HTR-8/SVneo (cell line): Measurements from ENCODE around the gene PITPNM2.

ENCODE experiments used
- DNase-seq: peaks from one replicate; pipeline ENCODE4 v3.0.0; 2011; ENCODE audit warnings: low spot score, mixed read lengths; ENCODE audit not compliant: insufficient read length
- FAIRE-seq: peaks from 2 replicates; lab custom pipeline; 2011; peaks lifted over from hg19 to GRCh38; lab: Jason Lieb, UNC

The PITPNM2 gene

GRCh38 chr12:123150744-123151456 lies at the start of gene PITPNM2:
Gene PITPNM2 (minus strand): TSS chr12:123151090. CDS start chr12:123034590, 116,500 bp downstream.
- DNase-seq (no peak), FAIRE-seq (no peak)

DNA sequence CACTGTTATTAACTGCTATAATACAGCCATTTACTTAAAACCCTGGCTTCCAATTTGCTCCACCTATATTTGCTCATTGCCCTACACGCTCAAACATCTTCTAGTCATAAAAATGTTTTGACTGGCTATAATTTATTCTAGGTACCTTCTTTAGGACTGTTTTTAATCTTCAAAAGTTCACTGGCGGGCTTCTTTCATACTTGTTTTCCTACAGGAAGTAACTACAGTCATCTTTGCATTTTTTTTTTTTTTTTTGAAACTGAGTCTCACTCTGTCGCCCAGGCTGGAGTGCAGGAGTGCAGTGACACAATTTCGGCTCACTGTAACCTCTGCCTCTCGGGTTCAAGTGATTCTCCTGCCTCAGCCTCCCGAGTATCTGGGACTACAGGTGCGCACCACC lies 49.5 kb upstream of the PITPNM2 start:
- FAIRE-seq (no peak), DNase-seq (no peak)

DNA sequence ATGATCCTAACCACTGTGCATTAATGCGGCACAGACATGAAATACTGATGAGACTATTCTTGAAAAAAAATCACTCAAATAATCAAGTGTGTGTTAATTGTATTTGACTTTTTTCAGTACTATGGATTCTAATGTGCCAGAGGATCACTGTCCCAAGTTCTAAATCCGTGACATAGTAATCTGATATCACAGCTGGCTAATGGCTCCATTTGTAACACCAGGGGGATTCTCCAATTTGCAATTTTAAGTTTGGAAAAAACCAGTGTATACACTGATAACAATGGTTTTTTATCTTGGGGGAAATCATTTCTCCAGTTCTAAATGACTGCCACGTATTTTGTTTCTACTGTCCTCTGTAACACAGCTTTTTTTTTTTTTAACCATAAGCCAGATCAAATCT lies 49.0 kb upstream of the PITPNM2 start:
- DNase-seq (no peak), FAIRE-seq (no peak)

- FAIRE-seq (no peak), DNase-seq (no peak)
Measured at GRCh38 chr12:123187637-123188036, 36.7 kb upstream of the PITPNM2 start.

- FAIRE-seq = no peak
- DNase-seq = no peak
Measured at GRCh38 chr12:123180171-123180570, 29.3 kb upstream of the PITPNM2 start.

DNA sequence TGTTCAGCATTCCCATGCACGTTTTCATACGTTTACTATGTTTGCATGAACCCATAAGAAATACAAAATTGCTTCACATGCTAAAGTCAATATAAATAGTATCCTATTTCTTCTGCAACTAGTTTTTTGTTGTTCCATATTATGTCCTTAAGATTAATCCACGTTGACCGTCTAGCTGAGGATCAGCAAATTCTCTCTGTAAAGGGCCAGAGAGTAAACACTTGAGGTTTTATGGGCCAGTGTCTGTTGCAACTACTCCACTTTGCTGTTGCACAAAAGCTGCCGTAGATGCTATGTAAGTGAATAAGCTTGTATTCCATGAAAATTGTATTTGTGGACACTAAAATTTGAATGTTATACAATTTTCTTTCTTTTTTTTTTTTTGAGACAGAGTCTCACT lies 21.1 kb upstream of the PITPNM2 start:
- FAIRE-seq = no peak
- DNase-seq = no peak

DNA sequence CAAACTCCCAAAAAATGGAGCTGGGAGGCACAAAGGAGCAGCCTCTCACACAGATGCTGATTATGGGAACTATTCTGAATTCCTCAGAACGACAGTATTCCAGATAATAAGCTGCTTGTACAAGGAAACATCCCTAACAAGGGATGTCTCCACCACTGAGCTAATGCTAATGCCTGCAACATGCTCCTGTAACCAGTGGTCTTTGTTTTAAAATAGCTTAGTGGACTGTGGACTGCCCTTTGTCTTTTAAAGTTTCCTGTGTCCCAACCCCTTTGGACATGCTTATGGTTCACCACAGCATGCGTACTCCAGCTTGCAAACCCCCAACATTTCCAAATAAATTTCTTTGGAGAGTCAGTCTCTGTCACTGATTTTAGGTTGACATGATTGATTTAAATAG lies 16.4 kb upstream of the PITPNM2 start:
- FAIRE-seq (no peak), DNase-seq (no peak)

DNA sequence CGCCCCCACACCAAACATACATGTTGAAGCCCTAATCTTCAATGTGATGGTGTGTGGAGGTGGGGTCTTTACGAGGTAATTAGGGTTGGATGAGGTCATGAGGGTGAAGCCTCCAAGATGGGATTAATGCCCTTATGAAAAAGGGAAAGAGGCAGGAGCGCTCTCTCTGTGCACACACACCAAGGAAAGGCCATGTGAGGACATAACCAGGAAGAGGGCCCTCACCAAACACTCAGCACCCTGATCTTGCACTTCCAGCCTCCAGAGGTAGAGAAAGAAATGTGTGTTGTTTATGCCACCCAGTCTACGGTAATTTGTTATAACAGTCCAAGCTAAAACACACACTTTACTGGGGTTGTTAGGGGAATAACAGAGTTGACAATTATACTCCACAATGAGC lies 14.6 kb upstream of the PITPNM2 start:
- no peak for DNase-seq

GRCh38 chr12:123164710-123165261 lies 13.9 kb upstream of the PITPNM2 start:
- DNase-seq (no peak), FAIRE-seq (no peak)

More for the DNA sequence above, 14.6 kb upstream of the PITPNM2 start:
- FAIRE-seq = no peak

- no peak for FAIRE-seq
- DNase-seq = no peak
Measured at GRCh38 chr12:123164222-123164621, 13.3 kb upstream of the PITPNM2 start.

- no peak for DNase-seq
- no peak for FAIRE-seq
Measured at GRCh38 chr12:123163227-123163626, 12.3 kb upstream of the PITPNM2 start.

DNA sequence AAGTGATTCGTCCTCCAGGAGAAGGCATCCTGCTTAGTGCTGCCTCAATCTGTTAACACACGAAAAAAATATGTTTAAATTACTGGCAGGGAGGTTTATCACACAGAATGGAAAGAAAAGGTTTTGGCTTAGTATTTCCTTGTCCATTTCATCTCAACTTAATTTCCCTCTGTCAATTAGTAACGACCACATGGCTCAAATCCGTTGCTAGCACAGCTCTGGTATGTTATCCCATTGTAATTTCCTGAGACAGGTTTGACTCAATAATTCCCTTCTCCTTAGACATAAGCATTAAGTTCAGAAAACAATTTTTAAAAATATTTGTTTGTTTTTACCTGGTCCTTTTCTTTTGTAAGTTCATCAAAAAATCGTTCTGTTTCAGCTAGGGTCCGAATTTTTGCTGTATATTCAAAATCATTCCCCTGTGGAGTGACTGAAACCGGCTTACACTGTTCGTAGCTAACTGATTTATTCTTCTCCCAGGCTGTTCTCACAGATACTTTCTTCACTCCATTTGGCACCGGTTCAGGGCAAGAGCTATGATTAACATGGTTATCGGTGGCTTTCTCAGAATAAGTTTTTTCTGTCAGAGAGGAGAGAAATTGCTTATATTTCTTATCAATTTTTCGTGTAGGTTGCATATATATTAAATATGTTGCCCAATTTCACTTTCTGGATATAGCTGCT lies 10.1 kb upstream of the PITPNM2 start:
- FAIRE-seq (no peak), DNase-seq (no peak)

- no peak for FAIRE-seq
- no peak for DNase-seq
Measured at GRCh38 chr12:123153906-123154305, 3.0 kb upstream of the PITPNM2 start.

DNA sequence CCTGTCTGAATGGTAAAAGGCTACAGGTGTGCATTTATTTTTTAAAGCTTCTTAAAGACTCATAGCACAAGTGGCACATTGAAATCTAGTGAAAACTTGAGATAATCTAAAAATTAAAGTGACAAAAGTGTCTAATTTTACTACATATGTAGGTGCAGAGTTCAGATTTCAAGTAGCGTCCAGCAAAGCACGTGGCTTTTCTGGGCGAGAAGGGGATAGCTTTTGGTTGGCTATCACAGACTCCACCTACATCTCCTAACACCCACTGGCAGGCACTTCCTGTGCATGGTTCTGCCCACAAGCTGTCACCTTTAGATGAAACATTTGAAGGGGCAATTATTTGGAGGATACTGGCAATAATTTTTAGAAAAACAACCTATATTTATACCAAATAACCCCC lies 1.9 kb upstream of the PITPNM2 start:
- DNase-seq (no peak), FAIRE-seq (no peak)

DNA sequence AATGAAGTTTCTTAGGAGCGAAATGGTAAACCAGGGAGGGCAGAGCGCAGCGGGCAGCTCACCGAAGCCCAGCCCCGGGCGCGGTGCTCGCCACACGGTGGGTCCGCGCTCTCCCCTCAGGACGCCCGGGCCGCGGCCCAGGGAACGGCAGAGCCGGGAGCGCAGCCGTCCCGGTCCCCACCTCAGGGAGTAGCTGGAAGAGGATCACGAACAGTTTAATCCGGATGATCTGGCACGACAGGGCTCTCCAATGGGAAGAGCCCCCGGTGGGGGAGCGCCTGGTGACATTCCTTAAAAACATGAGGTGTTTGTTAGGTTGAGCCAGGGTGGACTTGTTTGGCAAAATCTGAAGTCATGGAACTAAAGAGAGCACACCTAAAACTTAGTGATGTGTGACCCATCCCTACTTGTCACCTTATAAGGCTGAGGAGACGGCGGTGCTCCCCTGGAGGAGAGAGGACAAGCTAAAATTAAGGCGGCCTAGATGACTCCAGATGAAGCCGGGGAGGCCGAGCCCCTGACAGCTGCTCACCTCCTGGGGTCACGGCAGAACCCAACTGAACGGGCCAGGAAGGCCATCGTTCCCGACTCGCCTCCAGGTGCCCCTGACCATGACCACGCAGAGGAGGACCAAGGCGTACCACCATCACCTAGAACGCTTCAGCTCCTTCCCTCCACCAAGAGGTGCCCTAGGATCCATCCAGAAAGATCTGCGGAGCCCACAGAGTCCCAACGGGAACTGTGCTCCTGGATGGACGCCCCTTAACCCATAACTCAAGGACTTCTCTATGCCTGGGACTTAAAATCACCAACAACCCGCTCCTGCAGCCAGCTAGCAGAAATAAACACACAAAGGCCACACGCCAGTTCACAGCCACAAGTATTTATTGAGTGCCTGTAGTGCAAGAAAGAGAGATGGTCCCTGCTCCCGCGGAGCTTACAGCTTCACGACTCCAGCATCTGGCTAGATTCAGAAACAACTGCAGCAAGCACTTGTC lies 866 bp upstream of the PITPNM2 start:
- DNase-seq (no peak), FAIRE-seq (no peak)

- DNase-seq (no peak), FAIRE-seq (no peak)
Measured at GRCh38 chr12:123150275-123150743, 581 bp downstream of the PITPNM2 start.

GRCh38 chr12:123149501-123150274 lies 1.2 kb downstream of the PITPNM2 start:
- DNase-seq (no peak), FAIRE-seq (no peak)

DNA sequence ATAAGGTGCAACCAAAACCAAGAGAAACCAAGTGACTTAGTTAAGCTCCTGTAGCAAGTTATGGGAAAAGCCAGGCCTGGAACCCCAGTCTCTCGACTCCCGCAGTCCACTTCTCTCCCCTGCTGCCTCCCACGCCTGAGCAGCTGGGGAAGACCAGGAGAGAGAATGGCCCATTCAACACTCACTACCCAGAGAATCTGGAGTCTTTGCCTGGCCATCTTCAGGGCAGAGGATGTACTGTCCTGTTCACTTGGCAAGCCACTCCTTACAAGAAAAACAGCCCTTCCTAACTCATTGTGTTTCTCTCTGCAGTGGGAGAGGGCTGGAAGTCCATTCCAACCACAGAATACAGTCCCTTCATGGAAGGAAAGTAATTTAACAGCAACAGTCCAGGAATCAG lies 1.8 kb downstream of the PITPNM2 start:
- DNase-seq (no peak), FAIRE-seq (no peak)

- no peak for FAIRE-seq
- no peak for DNase-seq
Measured at GRCh38 chr12:123148655-123149054, 2.2 kb downstream of the PITPNM2 start.
